ENCODE data around the gene GRAMD2B. TPM values are rescaled to one million over a fixed set of nuclear protein-coding genes. Genes with fewer than 3 reads are reported as not detected.
"Not testable (repeated sequence)": the region's sequence is repeated elsewhere in the genome, so short reads cannot be mapped to it uniquely, and the experiment has no call there.

Gene GRAMD2B
- 4.4 TPM for polyA plus RNA-seq (2013)

- peaks cover 0 to 17% (median 8%) of the 10 kb centered on the region in 4 experiments for H3K4me1 ChIP-seq (ENCODE audit: control extremely low read depth in 1 of 4, control insufficient read depth in 4 of 4, insufficient read depth in 4 of 4, low read length in 3 of 4)
- peak; percentile 55 to 85 (median 77) for DNase-seq
- peak within 1 kb of the TSS; percentile 77 to 92 (median 89) for H3K4me3 ChIP-seq (ENCODE audit: control insufficient read depth in 1 of 7, extremely low read depth in 1 of 7, insufficient read depth in 4 of 7, low read depth in 2 of 7, low read length in 6 of 7)
- peak within 1 kb of the TSS in 1 of 2 experiments; percentile 76 for H3K27ac ChIP-seq (ENCODE audit: insufficient read depth in 1 of 2, low read depth in 1 of 2, low read length in 2 of 2, poor library complexity in 1 of 2, severe bottlenecking in 2 of 2)
- POLR2A ChIA-PET: no interaction called here
- peaks cover 0 to 2% (median 0%) of the 10 kb centered on the region in 4 experiments for H3K36me3 ChIP-seq (ENCODE audit: control insufficient read depth in 4 of 4, insufficient read depth in 4 of 4, low read length in 3 of 4)
- WGBS (ENCODE audit: insufficient coverage): 0% methylated on average over 35 of the region's 44 CpGs
- CTCF ChIA-PET: interaction anchor here (0.7 kb wide), 1 partner anchor 115 kb away, joined by 3 read pairs; no protein-coding TSS in a partner anchor
- H3K9me3 ChIP-seq (ENCODE audit: control extremely low read depth in 1 of 5, control insufficient read depth in 4 of 5, insufficient read depth in 2 of 5, low read depth in 1 of 5, low read length in 4 of 5): no peaks in the 10 kb centered on the region
- no peaks in the 10 kb centered on the region for H3K27me3 ChIP-seq (replicated peaks in 2 of 5; ENCODE audit: control insufficient read depth in 4 of 5, insufficient read depth in 5 of 5, low read length in 4 of 5)
Measured at GRCh38 chr5:126422994-126423788, at the start of gene GRAMD2B. Gene GRAMD2B (plus strand): TSS chr5:126423409. CDS start chr5:126423607, 198 bp downstream.

- Histone ChIP-seq H3K27me3 (replicated peaks in 2 of 5; ENCODE audit: control insufficient read depth in 4 of 5, insufficient read depth in 5 of 5, low read length in 4 of 5) (no peaks in the 10 kb centered on the region), H3K27ac (ENCODE audit: insufficient read depth in 1 of 2, low read depth in 1 of 2, low read length in 2 of 2, poor library complexity in 1 of 2, severe bottlenecking in 2 of 2) (no peak overlapping the region), H3K4me3 (ENCODE audit: control insufficient read depth in 1 of 7, extremely low read depth in 1 of 7, insufficient read depth in 4 of 7, low read depth in 2 of 7, low read length in 6 of 7) (no peak overlapping the region), H3K36me3 (ENCODE audit: control insufficient read depth in 4 of 4, insufficient read depth in 4 of 4, low read length in 3 of 4) (no peaks in the 10 kb centered on the region), H3K9me3 (ENCODE audit: control extremely low read depth in 1 of 5, control insufficient read depth in 4 of 5, insufficient read depth in 2 of 5, low read depth in 1 of 5, low read length in 4 of 5) (no peaks in the 10 kb centered on the region), H3K4me1 (ENCODE audit: control extremely low read depth in 1 of 4, control insufficient read depth in 4 of 4, insufficient read depth in 4 of 4, low read length in 3 of 4) (peaks cover 0 to 9% (median 3%) of the 10 kb centered on the region in 4 experiments)
- ChIA-PET POLR2A (no interaction called here), CTCF (no interaction called here)
- no CpG with 5 or more reads among the region's 1 CpG for WGBS (ENCODE audit: insufficient coverage)
- no peak for DNase-seq
Measured at GRCh38 chr5:126374109-126374416, 49.1 kb upstream of the GRAMD2B start.

- no peak overlapping the region for H3K4me3 ChIP-seq (ENCODE audit: control insufficient read depth in 1 of 7, extremely low read depth in 1 of 7, insufficient read depth in 4 of 7, low read depth in 2 of 7, low read length in 6 of 7)
- ChIA-PET CTCF (no interaction called here), POLR2A (no interaction called here)
- no peaks in the 10 kb centered on the region for H3K36me3 ChIP-seq (ENCODE audit: control insufficient read depth in 4 of 4, insufficient read depth in 4 of 4, low read length in 3 of 4)
- no peaks in the 10 kb centered on the region for H3K9me3 ChIP-seq (ENCODE audit: control extremely low read depth in 1 of 5, control insufficient read depth in 4 of 5, insufficient read depth in 2 of 5, low read depth in 1 of 5, low read length in 4 of 5)
- H3K27me3 ChIP-seq (replicated peaks in 2 of 5; ENCODE audit: control insufficient read depth in 4 of 5, insufficient read depth in 5 of 5, low read length in 4 of 5): no peaks in the 10 kb centered on the region
- H3K4me1 ChIP-seq (ENCODE audit: control extremely low read depth in 1 of 4, control insufficient read depth in 4 of 4, insufficient read depth in 4 of 4, low read length in 3 of 4): peaks cover 0 to 9% (median 3%) of the 10 kb centered on the region in 4 experiments
- DNase-seq: no peak
- no peak overlapping the region for H3K27ac ChIP-seq (ENCODE audit: insufficient read depth in 1 of 2, low read depth in 1 of 2, low read length in 2 of 2, poor library complexity in 1 of 2, severe bottlenecking in 2 of 2)
- 67% methylated on average over 1 of the region's 1 CpG for WGBS (ENCODE audit: insufficient coverage)
Measured at GRCh38 chr5:126376443-126376842, 46.8 kb upstream of the GRAMD2B start.

GRCh38 chr5:126377424-126377823 lies 45.8 kb upstream of the GRAMD2B start:
- no peak overlapping the region for H3K4me3 ChIP-seq (ENCODE audit: control insufficient read depth in 1 of 7, extremely low read depth in 1 of 7, insufficient read depth in 4 of 7, low read depth in 2 of 7, low read length in 6 of 7)
- no peak for DNase-seq
- H3K4me1 ChIP-seq (ENCODE audit: control extremely low read depth in 1 of 4, control insufficient read depth in 4 of 4, insufficient read depth in 4 of 4, low read length in 3 of 4): peaks cover 0 to 9% (median 3%) of the 10 kb centered on the region in 4 experiments
- CTCF ChIA-PET: interaction anchor here (0.6 kb wide), 1 partner anchor 1571 kb away, joined by 3 read pairs; no protein-coding TSS in a partner anchor
- WGBS (ENCODE audit: insufficient coverage): no CpG with 5 or more reads among the region's 2 CpGs
- H3K27ac ChIP-seq (ENCODE audit: insufficient read depth in 1 of 2, low read depth in 1 of 2, low read length in 2 of 2, poor library complexity in 1 of 2, severe bottlenecking in 2 of 2): no peak overlapping the region
- no peaks in the 10 kb centered on the region for H3K36me3 ChIP-seq (ENCODE audit: control insufficient read depth in 4 of 4, insufficient read depth in 4 of 4, low read length in 3 of 4)
- POLR2A ChIA-PET: no interaction called here
- peaks cover 0 to 3% (median 0%) of the 10 kb centered on the region in 5 experiments for H3K9me3 ChIP-seq (ENCODE audit: control extremely low read depth in 1 of 5, control insufficient read depth in 4 of 5, insufficient read depth in 2 of 5, low read depth in 1 of 5, low read length in 4 of 5)
- no peaks in the 10 kb centered on the region for H3K27me3 ChIP-seq (replicated peaks in 2 of 5; ENCODE audit: control insufficient read depth in 4 of 5, insufficient read depth in 5 of 5, low read length in 4 of 5)

GRCh38 chr5:126380316-126380715 lies 42.9 kb upstream of the GRAMD2B start:
- H3K27me3 ChIP-seq (replicated peaks in 2 of 5; ENCODE audit: control insufficient read depth in 4 of 5, insufficient read depth in 5 of 5, low read length in 4 of 5); H3K9me3 ChIP-seq (ENCODE audit: control extremely low read depth in 1 of 5, control insufficient read depth in 4 of 5, insufficient read depth in 2 of 5, low read depth in 1 of 5, low read length in 4 of 5); H3K27ac ChIP-seq (ENCODE audit: insufficient read depth in 1 of 2, low read depth in 1 of 2, low read length in 2 of 2, poor library complexity in 1 of 2, severe bottlenecking in 2 of 2); H3K4me1 ChIP-seq (ENCODE audit: control extremely low read depth in 1 of 4, control insufficient read depth in 4 of 4, insufficient read depth in 4 of 4, low read length in 3 of 4); H3K36me3 ChIP-seq (ENCODE audit: control insufficient read depth in 4 of 4, insufficient read depth in 4 of 4, low read length in 3 of 4); H3K4me3 ChIP-seq (ENCODE audit: control insufficient read depth in 1 of 7, extremely low read depth in 1 of 7, insufficient read depth in 4 of 7, low read depth in 2 of 7, low read length in 6 of 7); CTCF ChIA-PET; POLR2A ChIA-PET; DNase-seq: not testable (repeated sequence)
- 100% methylated on average over 1 of the region's 2 CpGs for WGBS (ENCODE audit: insufficient coverage)

GRCh38 chr5:126383246-126383645 lies 40.0 kb upstream of the GRAMD2B start:
- no peaks in the 10 kb centered on the region for H3K36me3 ChIP-seq (ENCODE audit: control insufficient read depth in 4 of 4, insufficient read depth in 4 of 4, low read length in 3 of 4)
- POLR2A ChIA-PET: no interaction called here
- DNase-seq: no peak
- peaks cover 0 to 3% (median 0%) of the 10 kb centered on the region in 5 experiments for H3K9me3 ChIP-seq (ENCODE audit: control extremely low read depth in 1 of 5, control insufficient read depth in 4 of 5, insufficient read depth in 2 of 5, low read depth in 1 of 5, low read length in 4 of 5)
- CTCF ChIA-PET: no interaction called here
- no peaks in the 10 kb centered on the region for H3K27me3 ChIP-seq (replicated peaks in 2 of 5; ENCODE audit: control insufficient read depth in 4 of 5, insufficient read depth in 5 of 5, low read length in 4 of 5)
- no peak overlapping the region for H3K27ac ChIP-seq (ENCODE audit: insufficient read depth in 1 of 2, low read depth in 1 of 2, low read length in 2 of 2, poor library complexity in 1 of 2, severe bottlenecking in 2 of 2)
- no peak overlapping the region for H3K4me3 ChIP-seq (ENCODE audit: control insufficient read depth in 1 of 7, extremely low read depth in 1 of 7, insufficient read depth in 4 of 7, low read depth in 2 of 7, low read length in 6 of 7)
- H3K4me1 ChIP-seq (ENCODE audit: control extremely low read depth in 1 of 4, control insufficient read depth in 4 of 4, insufficient read depth in 4 of 4, low read length in 3 of 4): no peaks in the 10 kb centered on the region

GRCh38 chr5:126383776-126384175 lies 39.4 kb upstream of the GRAMD2B start:
- no CpG with 5 or more reads among the region's 3 CpGs for WGBS (ENCODE audit: insufficient coverage)
- DNase-seq: no peak
- no peaks in the 10 kb centered on the region for H3K27me3 ChIP-seq (replicated peaks in 2 of 5; ENCODE audit: control insufficient read depth in 4 of 5, insufficient read depth in 5 of 5, low read length in 4 of 5)
- H3K27ac ChIP-seq (ENCODE audit: insufficient read depth in 1 of 2, low read depth in 1 of 2, low read length in 2 of 2, poor library complexity in 1 of 2, severe bottlenecking in 2 of 2): no peak overlapping the region
- no peaks in the 10 kb centered on the region for H3K36me3 ChIP-seq (ENCODE audit: control insufficient read depth in 4 of 4, insufficient read depth in 4 of 4, low read length in 3 of 4)
- peaks cover 0 to 3% (median 0%) of the 10 kb centered on the region in 5 experiments for H3K9me3 ChIP-seq (ENCODE audit: control extremely low read depth in 1 of 5, control insufficient read depth in 4 of 5, insufficient read depth in 2 of 5, low read depth in 1 of 5, low read length in 4 of 5)
- ChIA-PET POLR2A (no interaction called here), CTCF (no interaction called here)
- H3K4me1 ChIP-seq (ENCODE audit: control extremely low read depth in 1 of 4, control insufficient read depth in 4 of 4, insufficient read depth in 4 of 4, low read length in 3 of 4): no peaks in the 10 kb centered on the region
- no peak overlapping the region for H3K4me3 ChIP-seq (ENCODE audit: control insufficient read depth in 1 of 7, extremely low read depth in 1 of 7, insufficient read depth in 4 of 7, low read depth in 2 of 7, low read length in 6 of 7)

Data from common myeloid progenitor, CD34-positive (primary cell).